Upper lobe of right lung (tissue), 1 donor: Measurements from ENCODE around the gene NPFFR2. TPM values are rescaled to one million over a fixed set of nuclear protein-coding genes. Genes with fewer than 3 reads are reported as not detected.

Source experiments
- ATAC-seq: fragments of 200-7000 bp; cut with Tn5 transposase; one replicate; pipeline ENCODE4 v1.9.1; 2020; ENCODE audit warnings: mild to moderate bottlenecking, moderate library complexity
- DNase-seq: peaks from one replicate; pipeline ENCODE4 v3.0.0-alpha.2; 2020
- H3K27ac ChIP-seq: fragments of 200-600 bp; one replicate; pipeline ENCODE4 v1.8.0; 2022
- H3K27me3 ChIP-seq: fragments of 200-600 bp; one replicate; pipeline ENCODE4 v1.8.0; 2022; ENCODE audit warnings: mild to moderate bottlenecking
- H3K36me3 ChIP-seq: fragments of 200-600 bp; one replicate; pipeline ENCODE4 v1.8.0; 2022
- H3K4me1 ChIP-seq: fragments of 200-600 bp; one replicate; pipeline ENCODE4 v1.8.0; 2022
- H3K4me3 ChIP-seq: fragments of 200-600 bp; one replicate; pipeline ENCODE4 v1.8.0; 2022; ENCODE audit warnings: mild to moderate bottlenecking
- H3K9me3 ChIP-seq: fragments of 200-600 bp; one replicate; pipeline ENCODE4 v1.8.0; 2022
- CTCF ChIP-seq: fragments of 200-600 bp; IDR thresholded peaks from one replicate; pipeline ENCODE4 v1.8.0; 2022; ENCODE audit warnings: antibody characterized with exemption
- intact Hi-C: fragments of 100-400 bp; cut with DNase I; formaldehyde crosslinking; loops from one replicate; pipeline ENCODE4 v1.11.0; 2022
- total RNA-seq: library from RNA; stranded (reverse); fragmentation: NEBNext Ultra II Directional; extraction: Animal tissue kit (Norgen Biotek cat#: 25700); gene quantifications from one replicate; pipeline ENCODE4 v1.2.1, GENCODE V29; 2021
- donor health status: DM: no; HTN: yes; CAD: no; lungs with severe emphysema.

The NPFFR2 gene
- total RNA-seq, 1 donor from 2014 or later, result not detected

- Histone ChIP-seq H3K9me3 (no peaks in the 10 kb centered on the region), H3K27ac (no peak overlapping the region), H3K4me1 (no peaks in the 10 kb centered on the region), H3K36me3 (no peaks in the 10 kb centered on the region), H3K27me3 (no peaks in the 10 kb centered on the region), H3K4me3 (no peak overlapping the region)
- no peak for ATAC-seq
- intact Hi-C loops, result no loop called here
- DNase-seq, result no peak
- TF ChIP-seq CTCF, result no peak
These were observed 154.9 kb downstream of the NPFFR2 start for GRCh38 chr4:72186714-72187113.

- no peaks in the 10 kb centered on the region for H3K36me3 ChIP-seq
- intact Hi-C loops, result no loop called here
- no peak overlapping the region for H3K4me3 ChIP-seq
- TF ChIP-seq CTCF, result no peak
- no peaks in the 10 kb centered on the region for H3K27me3 ChIP-seq
- no peak for DNase-seq
- H3K4me1 ChIP-seq, result no peaks in the 10 kb centered on the region
- H3K27ac ChIP-seq, result no peak overlapping the region
- no peaks in the 10 kb centered on the region for H3K9me3 ChIP-seq
- ATAC-seq, result no peak
These were observed 162.2 kb downstream of the NPFFR2 start for GRCh38 chr4:72194046-72194445.

- TF ChIP-seq CTCF, result no peak
- Histone ChIP-seq H3K4me1 (no peaks in the 10 kb centered on the region), H3K4me3 (no peak overlapping the region), H3K27me3 (no peaks in the 10 kb centered on the region), H3K27ac (no peak overlapping the region), H3K9me3 (no peaks in the 10 kb centered on the region), H3K36me3 (no peaks in the 10 kb centered on the region)
- intact Hi-C loops, result no loop called here
- ATAC-seq (no peak), DNase-seq (no peak)
These were observed 162.7 kb downstream of the NPFFR2 start for GRCh38 chr4:72194453-72194852.

Other genes starting within 250 kb of the NPFFR2 start
- gene GC, start 247.9 kb upstream of the NPFFR2 start, total RNA-seq, result not detected